Measurements from ENCODE around the gene GUK1. TPM values are rescaled to one million over a fixed set of nuclear protein-coding genes. Genes with fewer than 3 reads are reported as not detected.

The GUK1 gene
- total RNA-seq, 1 experiment from 2014 or later: 111 TPM

DNA sequence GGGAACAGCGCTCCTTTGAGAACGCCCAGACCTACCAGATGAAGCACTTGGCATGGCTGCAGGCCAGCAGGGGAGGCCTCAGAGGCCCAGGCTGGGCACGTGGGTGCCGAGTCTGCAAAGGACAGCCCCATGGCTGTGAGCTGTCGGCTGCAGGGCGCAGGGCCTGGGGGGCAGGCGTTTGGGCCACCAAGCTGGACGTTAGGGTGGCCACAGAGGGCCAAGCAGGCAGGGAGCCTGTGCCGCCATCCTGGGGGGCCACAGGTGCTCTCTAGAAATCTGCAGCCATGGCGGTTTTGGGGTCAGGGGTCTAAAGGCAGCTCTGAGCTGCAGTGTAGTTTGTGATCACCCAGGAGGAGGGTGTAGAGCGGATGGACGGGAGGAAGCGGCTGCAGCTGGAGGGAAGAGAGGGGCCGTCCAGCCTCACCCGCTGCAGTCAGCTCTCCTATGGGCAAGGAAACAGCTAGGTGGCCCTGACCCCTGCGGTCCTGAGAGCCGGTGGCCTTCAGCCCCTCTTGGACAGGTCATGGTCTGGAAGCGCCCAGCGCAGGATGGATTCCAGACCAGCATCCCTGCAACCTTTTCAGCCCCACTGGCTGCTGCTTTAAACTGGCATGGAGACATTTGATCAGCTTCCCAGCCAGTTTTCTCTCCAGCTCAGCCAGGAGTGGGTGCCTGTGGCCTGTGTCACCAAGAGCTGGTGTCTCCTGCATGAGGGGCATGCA is 36.5 kb downstream of the GUK1 start:
- POLR2A ChIA-PET: no interaction called here
- no peak overlapping the region for H3K27ac Mint-ChIP-seq
- H3K27me3 Mint-ChIP-seq (ENCODE audit: low read depth): no peaks in the 10 kb centered on the region
- TF ChIP-seq FOXP1 (CRISPR knock-in tag; IDR thresholded peaks at IDR 0.05; ENCODE audit: borderline replicate concordance) (no peak), HMGA2 (CRISPR knock-in tag; IDR thresholded peaks at IDR 0.05) (no peak), RORB (CRISPR knock-in tag; IDR thresholded peaks at IDR 0.05) (no peak), OVOL2 (CRISPR knock-in tag; IDR thresholded peaks at IDR 0.05; ENCODE audit: borderline replicate concordance) (no peak), ZNF121 (CRISPR knock-in tag; IDR thresholded peaks at IDR 0.05) (no peak), ZNF232 (CRISPR knock-in tag; IDR thresholded peaks at IDR 0.05) (no peak), TCF7 (CRISPR knock-in tag; IDR thresholded peaks at IDR 0.05; ENCODE audit: low read depth) (no peak), ZNF396 (CRISPR knock-in tag; IDR thresholded peaks at IDR 0.05; ENCODE audit: borderline replicate concordance) (no peak), ZNF671 (CRISPR knock-in tag; IDR thresholded peaks at IDR 0.05) (no peak)
- TF ChIP-seq, protein P1, sequence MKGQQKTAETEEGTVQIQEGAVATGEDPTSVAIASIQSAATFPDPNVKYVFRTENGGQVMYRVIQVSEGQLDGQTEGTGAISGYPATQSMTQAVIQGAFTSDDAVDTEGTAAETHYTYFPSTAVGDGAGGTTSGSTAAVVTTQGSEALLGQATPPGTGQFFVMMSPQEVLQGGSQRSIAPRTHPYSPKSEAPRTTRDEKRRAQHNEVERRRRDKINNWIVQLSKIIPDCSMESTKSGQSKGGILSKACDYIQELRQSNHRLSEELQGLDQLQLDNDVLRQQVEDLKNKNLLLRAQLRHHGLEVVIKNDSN (CRISPR knock-in tag; IDR thresholded peaks at IDR 0.05): no peak
- TF ChIP-seq, protein P2, sequence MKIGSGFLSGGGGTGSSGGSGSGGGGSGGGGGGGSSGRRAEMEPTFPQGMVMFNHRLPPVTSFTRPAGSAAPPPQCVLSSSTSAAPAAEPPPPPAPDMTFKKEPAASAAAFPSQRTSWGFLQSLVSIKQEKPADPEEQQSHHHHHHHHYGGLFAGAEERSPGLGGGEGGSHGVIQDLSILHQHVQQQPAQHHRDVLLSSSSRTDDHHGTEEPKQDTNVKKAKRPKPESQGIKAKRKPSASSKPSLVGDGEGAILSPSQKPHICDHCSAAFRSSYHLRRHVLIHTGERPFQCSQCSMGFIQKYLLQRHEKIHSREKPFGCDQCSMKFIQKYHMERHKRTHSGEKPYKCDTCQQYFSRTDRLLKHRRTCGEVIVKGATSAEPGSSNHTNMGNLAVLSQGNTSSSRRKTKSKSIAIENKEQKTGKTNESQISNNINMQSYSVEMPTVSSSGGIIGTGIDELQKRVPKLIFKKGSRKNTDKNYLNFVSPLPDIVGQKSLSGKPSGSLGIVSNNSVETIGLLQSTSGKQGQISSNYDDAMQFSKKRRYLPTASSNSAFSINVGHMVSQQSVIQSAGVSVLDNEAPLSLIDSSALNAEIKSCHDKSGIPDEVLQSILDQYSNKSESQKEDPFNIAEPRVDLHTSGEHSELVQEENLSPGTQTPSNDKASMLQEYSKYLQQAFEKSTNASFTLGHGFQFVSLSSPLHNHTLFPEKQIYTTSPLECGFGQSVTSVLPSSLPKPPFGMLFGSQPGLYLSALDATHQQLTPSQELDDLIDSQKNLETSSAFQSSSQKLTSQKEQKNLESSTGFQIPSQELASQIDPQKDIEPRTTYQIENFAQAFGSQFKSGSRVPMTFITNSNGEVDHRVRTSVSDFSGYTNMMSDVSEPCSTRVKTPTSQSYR (CRISPR knock-in tag; IDR thresholded peaks at IDR 0.05): no peak
- TF ChIP-seq, protein P3, sequence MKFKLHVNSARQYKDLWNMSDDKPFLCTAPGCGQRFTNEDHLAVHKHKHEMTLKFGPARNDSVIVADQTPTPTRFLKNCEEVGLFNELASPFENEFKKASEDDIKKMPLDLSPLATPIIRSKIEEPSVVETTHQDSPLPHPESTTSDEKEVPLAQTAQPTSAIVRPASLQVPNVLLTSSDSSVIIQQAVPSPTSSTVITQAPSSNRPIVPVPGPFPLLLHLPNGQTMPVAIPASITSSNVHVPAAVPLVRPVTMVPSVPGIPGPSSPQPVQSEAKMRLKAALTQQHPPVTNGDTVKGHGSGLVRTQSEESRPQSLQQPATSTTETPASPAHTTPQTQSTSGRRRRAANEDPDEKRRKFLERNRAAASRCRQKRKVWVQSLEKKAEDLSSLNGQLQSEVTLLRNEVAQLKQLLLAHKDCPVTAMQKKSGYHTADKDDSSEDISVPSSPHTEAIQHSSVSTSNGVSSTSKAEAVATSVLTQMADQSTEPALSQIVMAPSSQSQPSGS (CRISPR knock-in tag; IDR thresholded peaks at IDR 0.05; ENCODE audit: borderline replicate concordance, low read depth): no peak
- no peak overlapping the region for H3K4me3 Mint-ChIP-seq
- H3K9me3 Mint-ChIP-seq: no peaks in the 10 kb centered on the region
- DNase-seq (ENCODE audit: low spot score) (no peak), ATAC-seq (no peak)
- CTCF ChIA-PET: interaction anchor here (0.9 to 1.3 kb wide), 2 partner anchors 11 to 46 kb away, joined by 3 read pairs; no protein-coding TSS in a partner anchor
- no peaks in the 10 kb centered on the region for H3K4me1 Mint-ChIP-seq
- no peaks in the 10 kb centered on the region for H3K36me3 Mint-ChIP-seq

DNA sequence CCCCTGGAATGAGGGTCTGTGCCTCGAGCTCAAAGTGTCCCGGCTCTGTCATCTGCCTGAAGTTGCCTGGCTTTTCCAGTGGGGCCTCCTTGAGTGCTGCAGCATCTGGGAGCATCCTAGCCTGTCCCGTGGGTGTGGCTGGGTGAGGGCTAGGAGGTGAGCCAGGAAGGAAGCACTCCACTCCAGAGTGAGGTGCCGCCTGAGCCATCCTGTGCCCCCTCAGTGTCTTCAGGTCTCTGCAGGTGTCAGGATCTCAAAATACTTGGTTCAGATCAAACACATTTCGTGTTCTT is 37.0 kb downstream of the GUK1 start:
- CTCF ChIA-PET: interaction anchor here (1.3 kb wide), 1 partner anchor 46 kb away, joined by 3 read pairs; no protein-coding TSS in a partner anchor
- POLR2A ChIA-PET: no interaction called here

More for the DNA sequence above, 37.0 kb downstream of the GUK1 start:
- Mint-ChIP-seq H3K4me1 (no peaks in the 10 kb centered on the region), H3K36me3 (no peaks in the 10 kb centered on the region), H3K4me3 (no peak overlapping the region), H3K9me3 (no peaks in the 10 kb centered on the region), H3K27me3 (ENCODE audit: low read depth) (no peaks in the 10 kb centered on the region), H3K27ac (no peak overlapping the region)
- no peak for DNase-seq (ENCODE audit: low spot score)
- TF ChIP-seq SMAD3 (CRISPR knock-in tag; IDR thresholded peaks at IDR 0.05; ENCODE audit: borderline replicate concordance) (no peak), FOXK1 (CRISPR knock-in tag; IDR thresholded peaks at IDR 0.05) (no peak)
- TF ChIP-seq, protein P4, sequence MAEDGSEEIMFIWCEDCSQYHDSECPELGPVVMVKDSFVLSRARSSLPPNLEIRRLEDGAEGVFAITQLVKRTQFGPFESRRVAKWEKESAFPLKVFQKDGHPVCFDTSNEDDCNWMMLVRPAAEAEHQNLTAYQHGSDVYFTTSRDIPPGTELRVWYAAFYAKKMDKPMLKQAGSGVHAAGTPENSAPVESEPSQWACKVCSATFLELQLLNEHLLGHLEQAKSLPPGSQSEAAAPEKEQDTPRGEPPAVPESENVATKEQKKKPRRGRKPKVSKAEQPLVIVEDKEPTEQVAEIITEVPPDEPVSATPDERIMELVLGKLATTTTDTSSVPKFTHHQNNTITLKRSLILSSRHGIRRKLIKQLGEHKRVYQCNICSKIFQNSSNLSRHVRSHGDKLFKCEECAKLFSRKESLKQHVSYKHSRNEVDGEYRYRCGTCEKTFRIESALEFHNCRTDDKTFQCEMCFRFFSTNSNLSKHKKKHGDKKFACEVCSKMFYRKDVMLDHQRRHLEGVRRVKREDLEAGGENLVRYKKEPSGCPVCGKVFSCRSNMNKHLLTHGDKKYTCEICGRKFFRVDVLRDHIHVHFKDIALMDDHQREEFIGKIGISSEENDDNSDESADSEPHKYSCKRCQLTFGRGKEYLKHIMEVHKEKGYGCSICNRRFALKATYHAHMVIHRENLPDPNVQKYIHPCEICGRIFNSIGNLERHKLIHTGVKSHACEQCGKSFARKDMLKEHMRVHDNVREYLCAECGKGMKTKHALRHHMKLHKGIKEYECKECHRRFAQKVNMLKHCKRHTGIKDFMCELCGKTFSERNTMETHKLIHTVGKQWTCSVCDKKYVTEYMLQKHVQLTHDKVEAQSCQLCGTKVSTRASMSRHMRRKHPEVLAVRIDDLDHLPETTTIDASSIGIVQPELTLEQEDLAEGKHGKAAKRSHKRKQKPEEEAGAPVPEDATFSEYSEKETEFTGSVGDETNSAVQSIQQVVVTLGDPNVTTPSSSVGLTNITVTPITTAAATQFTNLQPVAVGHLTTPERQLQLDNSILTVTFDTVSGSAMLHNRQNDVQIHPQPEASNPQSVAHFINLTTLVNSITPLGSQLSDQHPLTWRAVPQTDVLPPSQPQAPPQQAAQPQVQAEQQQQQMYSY (CRISPR knock-in tag; IDR thresholded peaks at IDR 0.05): no peak
- no peak for ATAC-seq
